ENCODE results near the gene SRC. TPM values are rescaled to one million over a fixed set of nuclear protein-coding genes. Genes with fewer than 3 reads are reported as not detected.

SRC gene
- total RNA-seq, 4 donors from 2014 or later, result 15.1 to 29.3 (median 19.7) TPM

GRCh38 chr20:37378785-37379598 lies 33.1 kb downstream of the SRC start:
- DNase-seq (ENCODE audit: low spot score) (no peak), ATAC-seq (ENCODE audit: low FRiP score) (no peak)
- TF ChIP-seq, protein P1, sequence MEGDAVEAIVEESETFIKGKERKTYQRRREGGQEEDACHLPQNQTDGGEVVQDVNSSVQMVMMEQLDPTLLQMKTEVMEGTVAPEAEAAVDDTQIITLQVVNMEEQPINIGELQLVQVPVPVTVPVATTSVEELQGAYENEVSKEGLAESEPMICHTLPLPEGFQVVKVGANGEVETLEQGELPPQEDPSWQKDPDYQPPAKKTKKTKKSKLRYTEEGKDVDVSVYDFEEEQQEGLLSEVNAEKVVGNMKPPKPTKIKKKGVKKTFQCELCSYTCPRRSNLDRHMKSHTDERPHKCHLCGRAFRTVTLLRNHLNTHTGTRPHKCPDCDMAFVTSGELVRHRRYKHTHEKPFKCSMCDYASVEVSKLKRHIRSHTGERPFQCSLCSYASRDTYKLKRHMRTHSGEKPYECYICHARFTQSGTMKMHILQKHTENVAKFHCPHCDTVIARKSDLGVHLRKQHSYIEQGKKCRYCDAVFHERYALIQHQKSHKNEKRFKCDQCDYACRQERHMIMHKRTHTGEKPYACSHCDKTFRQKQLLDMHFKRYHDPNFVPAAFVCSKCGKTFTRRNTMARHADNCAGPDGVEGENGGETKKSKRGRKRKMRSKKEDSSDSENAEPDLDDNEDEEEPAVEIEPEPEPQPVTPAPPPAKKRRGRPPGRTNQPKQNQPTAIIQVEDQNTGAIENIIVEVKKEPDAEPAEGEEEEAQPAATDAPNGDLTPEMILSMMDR (IDR thresholded peaks at IDR 0.05), result no peak

- TF ChIP-seq, protein P1 (IDR thresholded peaks at IDR 0.05), result no peak
- ATAC-seq (ENCODE audit: low FRiP score) (no peak), DNase-seq (ENCODE audit: low spot score) (no peak)
Measured at GRCh38 chr20:37379967-37380828, 34.3 kb downstream of the SRC start.

- ATAC-seq (ENCODE audit: low FRiP score) (no peak), DNase-seq (ENCODE audit: low spot score) (no peak)
- TF ChIP-seq, protein P1 (IDR thresholded peaks at IDR 0.05), result no peak
Measured at GRCh38 chr20:37380864-37381579, 35.1 kb downstream of the SRC start.

DNA sequence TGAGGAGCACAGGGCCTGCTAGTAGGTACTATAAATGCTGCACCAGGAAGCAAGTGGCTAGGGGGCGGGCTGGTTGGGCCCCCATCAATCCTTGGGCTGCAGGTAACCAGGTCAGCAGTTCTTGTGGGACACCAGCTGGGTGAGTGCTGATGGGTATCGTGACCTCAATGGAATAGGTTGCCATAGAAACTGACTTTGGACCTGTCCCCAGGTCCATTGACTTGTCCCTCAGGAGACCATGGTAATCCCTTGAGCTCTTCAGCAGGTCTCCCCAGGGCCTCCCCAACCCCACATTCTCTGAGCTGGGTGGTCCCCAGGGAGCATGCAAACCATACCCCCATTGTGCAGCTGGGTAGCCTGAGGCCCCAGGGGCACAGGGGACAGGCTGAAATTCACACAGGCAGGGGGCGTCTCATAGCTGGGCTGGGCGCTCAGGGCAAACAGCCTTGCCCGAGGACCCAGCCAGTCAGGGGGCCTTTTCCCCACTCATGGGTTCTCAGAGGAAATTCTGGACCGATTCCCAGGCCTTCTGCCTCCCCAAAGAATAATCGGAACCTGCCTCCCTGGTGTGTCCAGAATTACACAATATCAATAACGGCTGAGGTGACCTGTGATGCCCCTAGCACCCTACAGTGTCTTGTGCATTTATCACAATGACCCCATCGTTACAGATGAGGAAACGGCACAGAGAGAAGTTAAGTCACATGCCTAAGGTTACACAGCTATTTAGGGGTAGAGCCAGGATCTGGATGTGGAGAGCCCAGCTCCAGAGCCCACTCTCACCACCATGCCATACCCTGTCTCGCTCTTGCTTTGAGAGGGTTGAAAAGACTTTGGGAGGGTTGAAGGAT lies 35.9 kb downstream of the SRC start:
- DNase-seq (ENCODE audit: low spot score) (no peak), ATAC-seq (ENCODE audit: low FRiP score) (no peak)
- TF ChIP-seq, protein P1 (IDR thresholded peaks at IDR 0.05), result no peak

DNA sequence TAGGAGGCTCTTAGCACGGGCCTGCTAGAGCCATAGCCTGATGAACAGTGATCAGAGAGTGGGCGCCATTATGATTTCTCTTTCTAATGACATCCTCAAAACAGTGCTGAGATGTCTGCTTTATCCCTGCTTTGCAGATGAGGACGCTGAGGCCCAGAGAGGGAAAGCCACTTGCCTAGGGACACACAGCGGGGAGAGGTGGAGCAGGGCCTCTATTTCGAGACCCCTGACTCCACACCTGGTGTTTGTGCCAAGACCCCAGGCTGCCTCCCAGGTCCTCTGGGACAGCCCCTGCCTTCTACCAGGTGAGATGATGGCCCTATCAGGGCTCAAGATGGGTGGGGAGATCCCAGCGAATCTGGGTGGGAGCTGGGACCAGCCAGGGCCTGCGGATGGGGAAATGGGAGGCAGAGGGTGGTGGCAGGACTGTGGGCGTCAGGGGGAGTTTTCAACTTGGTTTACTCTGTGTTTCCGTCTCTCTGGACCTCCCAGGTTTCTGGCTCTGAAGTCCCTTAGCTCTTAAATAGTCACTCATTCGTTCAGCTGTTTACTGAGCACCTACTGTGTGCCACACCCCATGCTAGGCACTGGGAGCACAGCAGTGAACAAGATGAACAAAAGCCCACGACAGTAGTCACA lies 36.7 kb downstream of the SRC start:
- TF ChIP-seq, protein P1 (IDR thresholded peaks at IDR 0.05), result no peak
- ATAC-seq (ENCODE audit: low FRiP score) (no peak), DNase-seq (ENCODE audit: low spot score) (no peak)
